ENCODE results near the gene RIN2. TPM values are rescaled to one million over a fixed set of nuclear protein-coding genes. Genes with fewer than 3 reads are reported as not detected.

The RIN2 gene
- total and polyA plus RNA-seq, 2 experiments from 2014 or later, result 0.08 to 1.4 TPM

DNA sequence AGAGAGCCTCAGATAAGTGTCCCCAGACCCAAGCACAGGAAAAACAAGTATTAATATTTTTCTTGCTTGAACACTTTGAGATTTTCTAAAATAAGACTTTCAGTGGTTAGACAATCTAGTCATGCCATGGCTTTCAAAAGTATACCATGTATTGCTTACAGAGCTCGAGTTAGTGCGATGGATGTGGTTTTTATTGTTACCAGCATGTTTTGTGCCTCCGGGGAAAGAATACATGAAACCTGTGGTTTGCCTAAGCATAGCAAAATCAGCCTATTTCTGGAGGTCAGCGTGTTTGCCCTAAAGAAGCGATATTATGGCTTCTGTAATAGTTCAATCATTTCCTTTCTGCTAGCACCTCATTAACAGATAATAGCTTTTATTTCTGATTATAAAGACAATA lies 21.6 kb downstream of the RIN2 start:
- Histone ChIP-seq H3K27me3 (ENCODE audit: insufficient read depth) (no peaks in the 10 kb centered on the region), H3K4me3 (no peak overlapping the region), H3K9me2 (ENCODE audit: insufficient read depth) (peaks cover 4% of the 10 kb centered on the region; the same call in 1 of the 2 replicates), H4K20me1 (replicated peaks; ENCODE audit: insufficient read depth) (no peaks in the 10 kb centered on the region), H3K4me1 (ENCODE audit: insufficient read depth) (peaks cover 11% of the 10 kb centered on the region), H3F3A (replicated peaks; ENCODE audit: low read depth) (no peaks in the 10 kb centered on the region), H2AFZ (no peak overlapping the region), H3K27ac (ENCODE audit: low read depth) (no peak overlapping the region), H3K79me2 (replicated peaks; ENCODE audit: insufficient read depth) (no peaks in the 10 kb centered on the region), H3K36me3 (ENCODE audit: insufficient read depth) (no peaks in the 10 kb centered on the region), H3K4me2 (no peak overlapping the region)
- DNase-seq (ENCODE audit: low spot score) (no peak), ATAC-seq (no peak)
- TF ChIP-seq EZH2 (IDR thresholded peaks at IDR 0.05; ENCODE audit: low read depth, unreplicated experiment), result no peak
- TF ChIP-seq CREB1 (CRISPR knock-in tag; IDR thresholded peaks at IDR 0.05; ENCODE audit: low read depth), result no peak
- no peak for TF ChIP-seq POLR2AphosphoS5 (IDR thresholded peaks at IDR 0.05; ENCODE audit: low read depth)
- TF ChIP-seq, protein P1, sequence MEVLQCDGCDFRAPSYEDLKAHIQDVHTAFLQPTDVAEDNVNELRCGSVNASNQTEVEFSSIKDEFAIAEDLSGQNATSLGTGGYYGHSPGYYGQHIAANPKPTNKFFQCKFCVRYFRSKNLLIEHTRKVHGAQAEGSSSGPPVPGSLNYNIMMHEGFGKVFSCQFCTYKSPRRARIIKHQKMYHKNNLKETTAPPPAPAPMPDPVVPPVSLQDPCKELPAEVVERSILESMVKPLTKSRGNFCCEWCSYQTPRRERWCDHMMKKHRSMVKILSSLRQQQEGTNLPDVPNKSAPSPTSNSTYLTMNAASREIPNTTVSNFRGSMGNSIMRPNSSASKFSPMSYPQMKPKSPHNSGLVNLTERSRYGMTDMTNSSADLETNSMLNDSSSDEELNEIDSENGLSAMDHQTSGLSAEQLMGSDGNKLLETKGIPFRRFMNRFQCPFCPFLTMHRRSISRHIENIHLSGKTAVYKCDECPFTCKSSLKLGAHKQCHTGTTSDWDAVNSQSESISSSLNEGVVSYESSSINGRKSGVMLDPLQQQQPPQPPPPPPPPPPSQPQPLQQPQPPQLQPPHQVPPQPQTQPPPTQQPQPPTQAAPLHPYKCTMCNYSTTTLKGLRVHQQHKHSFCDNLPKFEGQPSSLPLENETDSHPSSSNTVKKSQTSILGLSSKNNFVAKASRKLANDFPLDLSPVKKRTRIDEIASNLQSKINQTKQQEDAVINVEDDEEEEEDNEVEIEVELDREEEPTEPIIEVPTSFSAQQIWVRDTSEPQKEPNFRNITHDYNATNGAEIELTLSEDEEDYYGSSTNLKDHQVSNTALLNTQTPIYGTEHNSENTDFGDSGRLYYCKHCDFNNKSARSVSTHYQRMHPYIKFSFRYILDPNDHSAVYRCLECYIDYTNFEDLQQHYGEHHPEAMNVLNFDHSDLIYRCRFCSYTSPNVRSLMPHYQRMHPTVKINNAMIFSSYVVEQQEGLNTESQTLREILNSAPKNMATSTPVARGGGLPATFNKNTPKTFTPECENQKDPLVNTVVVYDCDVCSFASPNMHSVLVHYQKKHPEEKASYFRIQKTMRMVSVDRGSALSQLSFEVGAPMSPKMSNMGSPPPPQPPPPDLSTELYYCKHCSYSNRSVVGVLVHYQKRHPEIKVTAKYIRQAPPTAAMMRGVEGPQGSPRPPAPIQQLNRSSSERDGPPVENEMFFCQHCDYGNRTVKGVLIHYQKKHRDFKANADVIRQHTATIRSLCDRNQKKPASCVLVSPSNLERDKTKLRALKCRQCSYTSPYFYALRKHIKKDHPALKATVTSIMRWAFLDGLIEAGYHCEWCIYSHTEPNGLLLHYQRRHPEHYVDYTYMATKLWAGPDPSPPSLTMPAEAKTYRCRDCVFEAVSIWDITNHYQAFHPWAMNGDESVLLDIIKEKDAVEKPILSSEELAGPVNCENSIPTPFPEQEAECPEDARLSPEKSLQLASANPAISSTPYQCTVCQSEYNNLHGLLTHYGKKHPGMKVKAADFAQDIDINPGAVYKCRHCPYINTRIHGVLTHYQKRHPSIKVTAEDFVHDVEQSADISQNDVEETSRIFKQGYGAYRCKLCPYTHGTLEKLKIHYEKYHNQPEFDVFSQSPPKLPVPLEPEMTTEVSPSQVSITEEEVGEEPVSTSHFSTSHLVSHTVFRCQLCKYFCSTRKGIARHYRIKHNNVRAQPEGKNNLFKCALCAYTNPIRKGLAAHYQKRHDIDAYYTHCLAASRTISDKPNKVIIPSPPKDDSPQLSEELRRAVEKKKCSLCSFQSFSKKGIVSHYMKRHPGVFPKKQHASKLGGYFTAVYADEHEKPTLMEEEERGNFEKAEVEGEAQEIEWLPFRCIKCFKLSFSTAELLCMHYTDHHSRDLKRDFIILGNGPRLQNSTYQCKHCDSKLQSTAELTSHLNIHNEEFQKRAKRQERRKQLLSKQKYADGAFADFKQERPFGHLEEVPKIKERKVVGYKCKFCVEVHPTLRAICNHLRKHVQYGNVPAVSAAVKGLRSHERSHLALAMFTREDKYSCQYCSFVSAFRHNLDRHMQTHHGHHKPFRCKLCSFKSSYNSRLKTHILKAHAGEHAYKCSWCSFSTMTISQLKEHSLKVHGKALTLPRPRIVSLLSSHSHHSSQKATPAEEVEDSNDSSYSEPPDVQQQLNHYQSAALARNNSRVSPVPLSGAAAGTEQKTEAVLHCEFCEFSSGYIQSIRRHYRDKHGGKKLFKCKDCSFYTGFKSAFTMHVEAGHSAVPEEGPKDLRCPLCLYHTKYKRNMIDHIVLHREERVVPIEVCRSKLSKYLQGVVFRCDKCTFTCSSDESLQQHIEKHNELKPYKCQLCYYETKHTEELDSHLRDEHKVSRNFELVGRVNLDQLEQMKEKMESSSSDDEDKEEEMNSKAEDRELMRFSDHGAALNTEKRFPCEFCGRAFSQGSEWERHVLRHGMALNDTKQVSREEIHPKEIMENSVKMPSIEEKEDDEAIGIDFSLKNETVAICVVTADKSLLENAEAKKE (CRISPR knock-in tag; IDR thresholded peaks at IDR 0.05), result no peak
- no peak for TF ChIP-seq ZNF331 (CRISPR knock-in tag; IDR thresholded peaks at IDR 0.05; ENCODE audit: low read depth)
- TF ChIP-seq JUNB (IDR thresholded peaks at IDR 0.05; ENCODE audit: unreplicated experiment), result no peak
- TF ChIP-seq EZH2phosphoT487 (IDR thresholded peaks at IDR 0.05; ENCODE audit: unreplicated experiment), result no peak
- TF ChIP-seq NANOG (IDR thresholded peaks at IDR 0.05; ENCODE audit: borderline replicate concordance), result no peak
- TF ChIP-seq STAT1 (IDR thresholded peaks at IDR 0.05; ENCODE audit: unreplicated experiment), result no peak
- TF ChIP-seq CTCF (conservative IDR thresholded peaks at IDR 0.05; ENCODE audit: low read depth in 2 of 2), result no peak
- no peak for TF ChIP-seq REST (IDR thresholded peaks at IDR 0.05; ENCODE audit: unreplicated experiment)
- no peak for TF ChIP-seq ZNF114 (CRISPR knock-in tag; IDR thresholded peaks at IDR 0.05)
- TF ChIP-seq, protein P2, sequence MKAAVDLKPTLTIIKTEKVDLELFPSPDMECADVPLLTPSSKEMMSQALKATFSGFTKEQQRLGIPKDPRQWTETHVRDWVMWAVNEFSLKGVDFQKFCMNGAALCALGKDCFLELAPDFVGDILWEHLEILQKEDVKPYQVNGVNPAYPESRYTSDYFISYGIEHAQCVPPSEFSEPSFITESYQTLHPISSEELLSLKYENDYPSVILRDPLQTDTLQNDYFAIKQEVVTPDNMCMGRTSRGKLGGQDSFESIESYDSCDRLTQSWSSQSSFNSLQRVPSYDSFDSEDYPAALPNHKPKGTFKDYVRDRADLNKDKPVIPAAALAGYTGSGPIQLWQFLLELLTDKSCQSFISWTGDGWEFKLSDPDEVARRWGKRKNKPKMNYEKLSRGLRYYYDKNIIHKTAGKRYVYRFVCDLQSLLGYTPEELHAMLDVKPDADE (IDR thresholded peaks at IDR 0.05), result no peak
- Mint-ChIP-seq H3K27me3 (ENCODE audit: insufficient read depth, low read depth, poor library complexity) (no peaks in the 10 kb centered on the region), H3K4me1 (peaks cover 21% of the 10 kb centered on the region), H3K9me3 (no peaks in the 10 kb centered on the region), H3K27ac (no peak overlapping the region), H3K36me3 (ENCODE audit: low read depth) (no peaks in the 10 kb centered on the region), H3K4me3 (no peak overlapping the region)

All from GM23338 (cell line).